Measurements from ENCODE around the gene EFCAB14.
"Not testable (repeated sequence)": the region's sequence is repeated elsewhere in the genome, so short reads cannot be mapped to it uniquely, and the experiment has no call there.

Gene EFCAB14

GRCh38 chr1:46718727-46719622 lies at the start of gene EFCAB14:
TSS of gene EFCAB14 (minus strand) at chr1:46719114. CDS start at chr1:46718087, 1,027 bp downstream.
- DNase-seq (ENCODE audit: low read depth in 2 of 2): peak; percentile 98 to 99

GRCh38 chr1:46768445-46768844 lies 49.5 kb upstream of the EFCAB14 start:
- DNase-seq (ENCODE audit: low read depth in 2 of 2): no peak

- DNase-seq (ENCODE audit: low read depth in 2 of 2): no peak
Observed at GRCh38 chr1:46767649-46768282, 48.9 kb upstream of the EFCAB14 start.

- no peak for DNase-seq (ENCODE audit: low read depth in 2 of 2)
Observed at GRCh38 chr1:46764402-46764801, 45.5 kb upstream of the EFCAB14 start.

DNA sequence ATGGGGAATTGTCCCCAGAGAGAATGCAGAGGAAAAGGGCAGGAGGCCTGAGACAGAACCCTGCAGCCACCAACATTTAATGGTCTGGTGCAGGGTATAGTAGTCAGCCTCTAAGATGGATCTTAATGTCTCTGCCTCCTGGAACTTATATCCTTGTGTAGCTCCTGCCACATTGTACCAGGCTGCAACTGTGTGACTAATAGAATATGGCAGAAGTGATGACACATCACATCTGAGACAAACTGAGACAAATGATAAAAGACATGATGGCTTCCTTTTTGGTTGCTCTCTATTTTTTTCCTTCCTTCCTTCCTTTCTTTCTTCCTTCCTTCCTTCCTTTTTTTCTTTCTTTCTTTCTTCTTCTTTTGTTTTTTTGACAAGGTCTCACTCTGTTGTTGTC lies 42.8 kb upstream of the EFCAB14 start:
- no peak for DNase-seq (ENCODE audit: low read depth in 2 of 2)

GRCh38 chr1:46760558-46761166 lies 41.7 kb upstream of the EFCAB14 start:
- no peak for DNase-seq (ENCODE audit: low read depth in 2 of 2)

DNA sequence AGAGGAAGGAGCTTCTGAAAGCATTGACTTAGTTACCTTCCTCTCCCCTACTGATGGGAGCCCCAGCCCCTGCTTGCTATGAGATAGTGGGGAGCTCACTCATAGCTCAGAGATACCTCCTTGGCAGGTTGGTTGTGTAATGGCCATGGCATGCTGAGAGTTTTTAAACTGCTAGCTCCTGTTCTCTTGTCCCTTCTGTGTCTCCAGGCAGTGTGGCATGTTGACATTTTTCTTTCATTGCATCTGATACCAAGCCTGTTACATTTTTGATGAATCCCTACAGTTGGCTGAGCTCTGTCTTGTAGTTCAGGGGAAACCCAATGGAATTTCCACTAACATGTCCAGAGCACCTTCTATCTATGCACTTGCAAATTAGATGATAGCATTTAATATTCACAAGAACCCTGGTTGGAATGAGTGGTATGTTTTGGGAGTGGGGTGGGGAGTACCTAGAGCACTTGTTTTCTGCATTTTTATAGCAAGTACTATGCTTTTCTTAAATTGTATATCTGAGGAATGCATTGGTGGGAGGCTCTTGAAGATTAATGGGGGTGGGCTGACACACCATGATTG lies 39.1 kb upstream of the EFCAB14 start:
- DNase-seq (ENCODE audit: low read depth in 2 of 2): no peak

DNA sequence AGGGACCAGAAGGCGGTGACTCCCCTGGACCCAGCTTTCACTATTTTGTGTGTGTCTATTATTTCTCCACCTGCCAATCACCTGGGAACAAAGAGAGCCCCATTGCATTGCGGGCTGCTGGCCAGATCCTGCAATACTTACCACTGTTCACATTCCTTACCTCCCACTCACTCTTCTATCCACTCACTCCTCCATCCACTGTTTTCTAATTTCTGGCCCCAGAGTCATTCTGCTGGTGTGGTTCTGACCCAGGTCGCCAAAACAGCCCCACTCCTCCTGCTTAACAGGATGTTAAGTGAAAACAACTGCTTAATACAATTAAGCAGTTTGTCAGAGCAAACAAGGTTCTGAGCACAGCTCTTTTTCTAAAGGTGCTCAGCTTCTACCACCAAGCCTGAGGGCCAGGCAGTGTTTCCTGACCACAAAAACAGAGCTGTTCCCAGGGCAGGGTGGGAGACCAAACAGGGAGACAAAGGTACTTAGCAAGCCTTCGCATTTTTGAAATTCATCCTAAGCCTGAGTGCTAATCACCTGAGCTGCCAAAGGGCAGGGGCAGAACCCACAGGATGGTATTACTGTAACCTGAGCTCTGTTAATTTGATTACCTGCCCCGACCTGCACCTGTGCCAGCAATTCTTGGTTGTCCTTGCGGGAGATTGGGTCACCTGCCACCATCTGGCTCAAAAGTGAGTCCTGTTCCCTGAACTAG lies 38.5 kb upstream of the EFCAB14 start:
- DNase-seq (ENCODE audit: low read depth in 2 of 2): no peak

- no peak for DNase-seq (ENCODE audit: low read depth in 2 of 2)
Observed at GRCh38 chr1:46755121-46755520, 36.2 kb upstream of the EFCAB14 start.

DNA sequence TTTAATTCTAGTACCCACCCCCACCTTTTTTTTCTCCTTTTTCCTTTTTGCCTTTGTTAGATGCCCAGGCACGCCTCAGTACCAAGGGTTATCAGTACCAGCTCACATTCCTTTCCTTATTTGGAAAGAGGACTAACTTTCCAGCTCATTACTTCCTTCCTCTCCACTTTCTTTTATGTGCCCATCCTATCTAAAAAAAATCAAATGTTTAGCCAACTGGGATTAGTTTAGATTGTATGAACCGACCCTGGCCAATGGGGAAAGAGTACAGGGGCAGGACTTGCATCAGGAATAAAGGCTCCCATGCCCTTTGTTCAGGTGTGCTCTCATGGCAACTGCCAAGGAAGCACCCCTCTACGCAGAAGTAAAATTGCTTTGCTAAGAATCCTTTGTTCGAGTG lies 35.8 kb upstream of the EFCAB14 start:
- not testable (repeated sequence) for DNase-seq (ENCODE audit: low read depth in 2 of 2)

- no peak for DNase-seq (ENCODE audit: low read depth in 2 of 2)
Observed at GRCh38 chr1:46753985-46754384, 35.1 kb upstream of the EFCAB14 start.

DNA sequence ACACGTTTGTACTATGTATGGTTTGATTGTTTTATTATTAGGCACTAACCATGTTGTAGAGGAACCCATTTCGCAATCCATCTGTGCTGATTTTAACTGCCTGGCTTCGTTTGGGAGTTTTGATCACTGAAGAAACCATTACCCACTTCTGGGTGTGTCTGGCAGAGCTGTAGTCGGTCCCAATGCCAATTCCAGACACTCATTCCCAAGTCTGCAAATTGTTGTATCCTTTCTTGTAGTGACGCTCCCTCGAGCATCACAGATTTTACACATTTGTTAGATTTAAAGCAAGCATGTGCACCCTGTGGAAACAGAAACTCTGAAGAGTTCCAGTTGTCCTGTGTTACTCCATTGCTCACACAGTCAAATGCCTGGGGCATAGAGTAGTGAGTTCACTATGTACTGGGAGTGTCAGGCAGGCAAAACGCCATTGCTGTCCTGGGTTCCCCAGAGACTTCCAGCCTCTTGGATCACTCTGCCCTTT lies 31.0 kb upstream of the EFCAB14 start:
- no peak for DNase-seq (ENCODE audit: low read depth in 2 of 2)

- DNase-seq (ENCODE audit: low read depth in 2 of 2): no peak
Observed at GRCh38 chr1:46749404-46749803, 30.5 kb upstream of the EFCAB14 start.

DNA sequence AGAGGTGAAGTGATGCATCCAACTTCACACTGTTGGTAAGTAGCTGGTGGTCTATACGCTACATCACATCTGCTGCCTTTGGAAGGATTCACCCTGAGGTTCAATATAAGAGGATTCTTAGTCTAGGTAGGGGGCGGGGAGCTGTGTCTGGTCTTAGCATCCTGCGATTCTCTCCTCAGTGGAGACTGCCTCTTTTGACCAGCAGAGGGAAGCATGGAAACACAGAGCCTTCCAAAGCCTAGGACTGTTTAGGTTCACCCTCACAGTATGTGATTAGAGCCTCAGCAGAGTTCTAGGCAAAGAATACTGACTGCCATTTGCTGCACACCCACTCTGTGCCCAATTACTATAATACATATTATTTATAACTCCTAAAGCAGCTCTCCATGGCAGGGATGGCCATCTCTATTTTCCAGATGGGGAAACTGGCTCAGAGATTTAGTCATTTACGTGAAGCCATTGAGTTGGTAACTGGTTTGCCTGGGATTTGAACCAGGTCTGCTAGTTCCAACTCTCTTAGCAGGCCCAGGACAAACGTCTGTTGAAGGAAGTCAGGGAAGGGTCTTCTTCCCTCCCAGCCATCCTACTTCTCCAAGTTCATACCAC lies 28.9 kb upstream of the EFCAB14 start:
- DNase-seq (ENCODE audit: low read depth in 2 of 2): no peak

DNA sequence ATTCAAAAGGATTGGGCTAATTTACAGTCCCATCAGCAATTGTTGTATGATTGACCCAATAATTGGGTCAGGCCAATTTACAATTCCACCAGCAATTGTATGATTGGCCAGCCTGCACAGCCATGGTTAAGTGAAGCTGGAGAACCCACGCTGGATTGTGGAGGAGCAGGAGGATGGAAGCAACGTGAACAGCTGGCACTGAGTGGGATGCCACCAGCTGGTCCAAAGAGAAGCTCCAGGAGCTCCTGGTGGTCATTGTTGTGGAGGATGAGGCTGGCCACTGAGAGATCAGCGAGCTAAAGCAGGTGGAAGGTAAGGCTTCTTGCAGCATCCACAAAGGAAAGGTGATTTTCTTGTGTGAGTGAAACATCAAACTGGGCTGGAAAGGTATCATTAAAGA lies 23.2 kb upstream of the EFCAB14 start:
- no peak for DNase-seq (ENCODE audit: low read depth in 2 of 2)

- DNase-seq (ENCODE audit: low read depth in 2 of 2): no peak
Observed at GRCh38 chr1:46735708-46736324, 16.9 kb upstream of the EFCAB14 start.

DNA sequence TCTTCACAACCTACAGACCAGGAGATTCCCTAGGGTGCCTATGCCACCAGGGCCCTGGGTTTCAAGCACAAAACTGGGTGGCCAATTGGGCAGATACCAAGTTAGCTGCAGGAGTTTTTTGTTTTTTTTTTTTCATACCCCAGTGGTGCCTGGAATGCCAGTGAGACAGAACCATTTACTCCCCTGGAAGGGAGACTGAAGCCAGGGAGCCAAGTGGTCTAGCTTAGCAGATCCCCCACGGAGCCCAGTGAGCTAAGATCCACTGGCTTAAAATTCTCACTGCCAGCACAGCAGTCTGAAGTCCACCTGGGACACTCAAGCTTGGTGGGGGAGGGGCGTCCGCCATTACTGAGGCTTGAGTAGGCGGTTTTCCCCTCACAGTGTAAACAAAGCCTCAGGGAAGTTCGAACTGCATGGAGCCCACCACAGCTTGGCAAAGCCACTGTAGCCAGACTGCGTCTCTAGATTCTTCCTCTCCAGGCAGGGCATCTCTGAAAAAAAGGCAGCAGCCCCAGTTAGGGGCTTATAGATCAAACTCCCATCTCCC lies 9.5 kb upstream of the EFCAB14 start:
- not testable (repeated sequence) for DNase-seq (ENCODE audit: low read depth in 2 of 2)

DNA sequence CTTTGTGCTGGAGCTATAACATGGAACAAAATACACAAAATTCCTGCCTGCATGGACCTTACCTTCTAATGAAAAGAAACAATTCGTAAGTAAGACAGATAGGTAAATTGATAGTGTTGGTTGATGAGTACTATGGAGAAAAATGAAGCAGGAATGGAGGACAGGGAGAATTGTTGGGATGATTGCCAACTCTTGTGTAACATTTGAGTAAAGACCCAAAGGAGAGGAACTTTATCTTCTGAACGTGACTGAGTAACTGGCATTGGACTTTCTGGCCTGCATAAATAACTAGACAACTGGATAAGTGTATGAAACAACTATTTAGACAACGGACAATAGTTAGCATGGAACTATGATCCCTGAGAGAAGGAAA lies 6.8 kb upstream of the EFCAB14 start:
- DNase-seq (ENCODE audit: low read depth in 2 of 2): no peak

GRCh38 chr1:46724991-46725735 lies 6.2 kb upstream of the EFCAB14 start:
- DNase-seq (ENCODE audit: low read depth in 2 of 2): peak; percentile 27 to 50

DNA sequence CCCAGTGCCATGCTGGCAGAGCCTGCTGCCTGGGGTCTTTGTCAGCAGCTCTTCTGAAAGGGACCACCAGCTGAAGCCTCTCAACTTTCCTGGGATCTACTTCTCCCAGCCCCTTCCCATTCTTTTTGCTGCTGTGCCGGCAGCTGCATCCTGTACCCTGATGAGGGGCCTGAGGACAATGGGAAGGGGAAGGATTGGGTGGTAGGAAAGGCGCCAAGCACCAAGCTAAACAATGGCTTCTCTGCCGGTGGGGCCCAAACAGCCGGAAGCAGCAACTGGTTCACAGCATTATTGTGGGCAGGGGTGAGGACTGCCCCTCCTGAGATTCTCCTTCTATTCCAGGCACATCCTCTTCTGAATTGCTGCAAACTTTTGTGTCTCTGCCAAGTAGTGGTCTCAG lies 5.0 kb upstream of the EFCAB14 start:
- DNase-seq (ENCODE audit: low read depth in 2 of 2): no peak
